GM12874 (cell line): ENCODE results near the gene TIMM9.

Experiments used
- TF ChIP-seq, protein P1 (sequence below): IDR thresholded peaks from 2 replicates; pipeline ENCODE4 v1.5.1; 2011; ENCODE audit warnings: low read depth, mild to moderate bottlenecking, control low read depth, low read length, moderate library complexity; ENCODE audit not compliant: insufficient read depth

The TIMM9 gene

DNA sequence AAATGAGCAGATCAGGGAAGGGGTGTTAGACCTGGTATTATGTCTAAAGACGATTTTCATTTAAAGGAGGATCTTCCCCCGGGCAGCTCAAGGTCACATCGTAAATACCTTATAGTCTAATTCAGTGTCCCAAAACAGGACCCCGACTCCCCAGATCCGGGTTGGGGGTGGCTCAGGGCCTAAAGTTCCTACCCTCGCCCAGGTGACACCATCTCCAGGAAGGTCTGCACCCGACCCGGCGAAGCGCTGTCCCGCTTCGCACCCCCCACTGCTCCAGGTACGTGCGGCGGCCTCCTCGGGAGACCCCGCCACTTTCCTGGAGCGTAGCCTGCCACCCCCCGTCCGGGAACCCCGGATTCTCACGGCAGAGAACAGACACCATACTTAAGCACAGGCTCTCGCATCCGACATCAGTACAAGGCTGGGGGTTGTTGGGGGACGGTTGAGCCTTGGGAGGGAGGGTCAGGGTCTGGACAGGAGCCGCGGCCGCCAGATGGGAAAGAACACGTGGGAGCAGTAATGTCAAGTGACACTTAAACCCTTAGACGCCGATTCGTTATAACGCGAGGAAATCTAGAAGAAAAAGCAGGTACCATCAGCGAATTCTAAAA lies 556 bp downstream of the TIMM9 start:
- TF ChIP-seq, protein P1, sequence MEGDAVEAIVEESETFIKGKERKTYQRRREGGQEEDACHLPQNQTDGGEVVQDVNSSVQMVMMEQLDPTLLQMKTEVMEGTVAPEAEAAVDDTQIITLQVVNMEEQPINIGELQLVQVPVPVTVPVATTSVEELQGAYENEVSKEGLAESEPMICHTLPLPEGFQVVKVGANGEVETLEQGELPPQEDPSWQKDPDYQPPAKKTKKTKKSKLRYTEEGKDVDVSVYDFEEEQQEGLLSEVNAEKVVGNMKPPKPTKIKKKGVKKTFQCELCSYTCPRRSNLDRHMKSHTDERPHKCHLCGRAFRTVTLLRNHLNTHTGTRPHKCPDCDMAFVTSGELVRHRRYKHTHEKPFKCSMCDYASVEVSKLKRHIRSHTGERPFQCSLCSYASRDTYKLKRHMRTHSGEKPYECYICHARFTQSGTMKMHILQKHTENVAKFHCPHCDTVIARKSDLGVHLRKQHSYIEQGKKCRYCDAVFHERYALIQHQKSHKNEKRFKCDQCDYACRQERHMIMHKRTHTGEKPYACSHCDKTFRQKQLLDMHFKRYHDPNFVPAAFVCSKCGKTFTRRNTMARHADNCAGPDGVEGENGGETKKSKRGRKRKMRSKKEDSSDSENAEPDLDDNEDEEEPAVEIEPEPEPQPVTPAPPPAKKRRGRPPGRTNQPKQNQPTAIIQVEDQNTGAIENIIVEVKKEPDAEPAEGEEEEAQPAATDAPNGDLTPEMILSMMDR: no peak

DNA sequence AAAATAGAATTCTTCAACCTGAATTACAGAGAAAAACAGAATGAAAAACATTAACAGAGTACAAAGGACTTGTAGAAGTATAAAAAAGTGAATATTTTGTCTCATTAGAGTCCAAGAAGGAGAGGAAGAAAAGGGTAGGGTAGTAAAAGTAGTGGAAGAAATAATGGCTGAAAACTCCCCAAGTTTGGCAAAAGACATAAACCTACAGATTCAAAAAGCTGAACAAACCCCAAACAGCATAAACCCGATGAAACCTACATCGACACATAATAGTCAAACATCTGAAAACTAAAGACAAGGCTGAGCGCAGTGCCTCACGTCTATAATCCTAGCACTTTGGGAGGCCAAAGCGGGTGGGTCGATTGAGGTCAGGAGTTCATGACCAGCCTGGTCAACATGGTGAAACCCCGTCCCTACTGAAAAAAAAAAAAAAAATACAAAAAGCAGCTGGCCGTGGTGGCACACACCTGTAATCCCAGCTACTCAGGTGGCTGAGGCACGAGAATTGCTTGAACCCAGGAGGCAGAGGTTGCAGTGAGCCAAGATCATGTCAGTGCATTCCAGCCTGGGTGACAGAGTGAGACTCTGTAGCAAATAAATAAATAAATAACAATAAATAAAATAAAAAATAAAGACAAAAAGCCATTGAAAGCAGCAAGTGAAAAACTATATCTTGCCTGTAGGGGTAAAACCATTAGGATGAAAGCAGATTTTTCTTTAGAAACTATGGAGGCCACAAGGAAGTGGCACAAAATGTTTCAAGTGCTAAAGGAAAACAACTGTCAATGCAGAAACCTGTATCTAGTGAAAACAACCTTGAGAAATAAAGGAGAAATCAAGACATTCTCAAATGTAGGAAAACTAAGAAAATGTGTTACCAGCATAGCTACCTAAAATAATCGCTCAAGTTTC lies 11.4 kb downstream of the TIMM9 start:
- TF ChIP-seq, protein P1: no peak

DNA sequence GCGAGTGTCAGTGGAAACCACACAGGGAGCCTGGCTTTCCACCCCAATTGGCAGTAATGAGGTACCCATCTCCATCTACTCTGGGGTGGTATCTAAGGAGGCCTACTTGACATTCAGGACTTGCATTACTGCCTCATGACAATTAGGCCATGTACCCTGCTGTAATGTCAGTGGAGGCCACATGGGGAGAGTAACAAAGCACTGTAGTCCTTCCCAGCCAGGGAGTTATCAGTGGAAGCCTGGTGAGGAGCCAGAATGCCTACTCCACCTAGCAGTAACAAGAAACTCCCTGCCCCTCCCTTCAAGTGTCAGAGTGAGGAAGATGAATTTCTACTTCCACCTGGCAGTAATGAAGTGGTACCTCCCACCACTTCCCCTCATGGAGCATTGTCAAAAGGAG lies 12.5 kb downstream of the TIMM9 start:
- TF ChIP-seq, protein P1: no peak

DNA sequence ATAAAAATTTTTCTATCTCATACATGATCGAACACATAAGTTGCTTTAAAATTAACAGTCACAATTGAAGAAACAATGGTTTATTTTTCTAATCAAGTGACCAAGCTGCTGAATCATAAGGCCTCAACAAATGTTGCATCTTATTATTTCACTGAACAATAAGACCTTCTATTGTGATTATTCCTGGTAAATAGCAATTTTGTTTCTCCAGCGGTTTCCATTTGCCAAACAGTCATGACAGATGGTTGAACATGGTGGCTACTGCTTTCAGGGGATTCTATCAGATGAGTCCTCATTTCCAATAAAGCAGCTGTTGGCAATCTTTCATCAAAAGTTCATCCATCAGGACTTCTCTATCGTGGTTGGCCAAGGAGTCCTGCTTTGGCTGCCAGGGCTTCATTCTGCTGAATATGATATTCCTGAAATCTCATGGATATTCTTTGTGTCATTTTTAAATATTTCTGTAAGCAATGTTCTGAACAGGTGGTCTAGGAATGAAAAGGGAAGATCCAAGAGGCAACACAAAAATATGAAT lies 18.6 kb downstream of the TIMM9 start:
- TF ChIP-seq, protein P1: no peak

DNA sequence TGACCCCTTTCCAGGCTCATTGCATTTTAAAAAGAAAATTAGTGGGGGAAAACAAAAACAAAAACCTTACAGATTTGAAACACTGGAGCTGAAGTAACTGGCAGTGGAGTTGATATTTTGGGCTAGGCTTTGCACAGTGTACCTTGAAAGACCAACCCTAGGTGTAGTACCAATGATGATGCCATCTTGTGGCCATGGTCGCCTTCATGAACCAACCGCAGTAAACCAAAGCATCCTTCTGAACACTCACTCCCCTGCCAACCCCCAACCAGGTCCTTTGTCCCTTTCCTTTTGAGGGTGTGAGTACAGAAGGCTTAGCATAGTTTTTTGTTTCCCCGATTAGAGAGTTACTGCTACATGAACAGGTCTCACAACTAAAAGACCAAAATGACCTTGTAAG lies 25.7 kb downstream of the TIMM9 start:
- TF ChIP-seq, protein P1: no peak

DNA sequence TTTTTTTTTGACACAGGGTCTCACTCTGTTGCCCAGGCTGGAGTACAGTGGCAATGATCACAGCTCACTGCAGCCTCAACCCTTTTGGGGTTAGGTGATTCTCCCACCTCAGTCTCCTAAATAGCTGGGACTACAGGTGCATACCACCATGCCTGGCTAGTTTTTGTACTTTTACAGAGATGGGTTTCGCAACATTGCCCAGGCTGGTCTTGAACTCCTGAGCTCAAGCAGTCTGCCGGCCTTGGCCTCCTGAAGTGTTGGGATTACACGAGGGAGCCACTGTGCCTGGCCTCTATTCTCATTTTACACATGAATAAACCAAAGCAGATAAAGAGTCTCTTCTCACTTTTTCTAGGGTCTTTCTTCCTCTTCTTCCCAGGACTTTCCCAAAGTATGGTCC lies 28.4 kb downstream of the TIMM9 start:
- TF ChIP-seq, protein P1: no peak

DNA sequence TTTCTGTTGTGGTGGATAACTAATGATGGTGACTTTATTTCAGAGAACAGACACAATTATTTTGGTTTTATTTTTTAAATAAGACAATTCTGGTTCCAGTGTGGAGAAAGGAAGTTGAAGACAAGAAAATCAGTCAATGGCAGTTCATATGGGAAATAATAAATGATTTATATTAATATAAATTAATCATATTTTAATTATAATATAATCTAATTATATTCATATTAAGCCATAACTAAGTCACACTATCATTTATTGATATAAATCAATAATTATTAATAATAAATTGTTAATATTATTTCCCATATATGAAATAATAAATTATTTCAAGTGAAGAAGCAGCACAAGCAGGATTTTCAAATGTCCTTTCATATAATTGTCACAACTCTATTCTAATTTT lies 28.8 kb downstream of the TIMM9 start:
- TF ChIP-seq, protein P1: no peak
